GM12865 (cell line): ENCODE measurements around the gene COL4A4.

ENCODE experiments used
- DNase-seq: peaks from one replicate; pipeline ENCODE4 v3.0.0; 2010; ENCODE audit warnings: low read depth
- H3K4me3 ChIP-seq: 2 replicates; pipeline ENCODE4 v1.5.1; 2011; ENCODE audit warnings: mild to moderate bottlenecking, low read depth, low read length, control low read depth
- CTCF ChIP-seq: IDR thresholded peaks from 2 replicates; pipeline ENCODE4 v1.5.1; 2011; ENCODE audit warnings: low read length, control low read depth, low read depth, inconsistent platforms; ENCODE audit not compliant: insufficient read depth; ENCODE audit errors: missing control alignments

COL4A4 gene

DNA sequence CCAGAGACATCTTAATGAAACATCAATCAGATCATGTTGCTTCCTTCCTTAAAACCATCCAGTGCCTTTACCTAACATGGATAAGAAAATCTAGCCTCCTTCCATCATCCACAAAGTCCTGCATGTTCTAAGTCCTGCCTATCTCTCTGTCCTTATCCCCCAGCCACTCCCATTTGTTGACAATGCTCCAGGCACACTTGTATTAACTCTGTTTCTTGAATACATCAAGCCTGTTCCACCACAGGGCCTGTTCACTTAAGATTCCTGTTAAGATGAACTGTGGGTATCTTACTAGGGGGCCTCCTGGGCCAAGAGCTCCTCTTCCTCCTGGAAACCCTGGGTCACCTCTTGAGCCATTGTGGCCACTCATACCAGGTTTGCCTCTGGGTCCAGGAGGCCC is 45.7 kb downstream of the COL4A4 start:
- no peak overlapping the region for H3K4me3 ChIP-seq
- DNase-seq = no peak
- TF ChIP-seq CTCF = no peak

- TF ChIP-seq CTCF = no peak
- DNase-seq = no peak
- H3K4me3 ChIP-seq = no peak overlapping the region
These were observed 46.2 kb downstream of the COL4A4 start for GRCh38 chr2:227117852-227118251.

GRCh38 chr2:227117027-227117426 is 47.0 kb downstream of the COL4A4 start:
- TF ChIP-seq CTCF = no peak
- DNase-seq = no peak
- no peak overlapping the region for H3K4me3 ChIP-seq

DNA sequence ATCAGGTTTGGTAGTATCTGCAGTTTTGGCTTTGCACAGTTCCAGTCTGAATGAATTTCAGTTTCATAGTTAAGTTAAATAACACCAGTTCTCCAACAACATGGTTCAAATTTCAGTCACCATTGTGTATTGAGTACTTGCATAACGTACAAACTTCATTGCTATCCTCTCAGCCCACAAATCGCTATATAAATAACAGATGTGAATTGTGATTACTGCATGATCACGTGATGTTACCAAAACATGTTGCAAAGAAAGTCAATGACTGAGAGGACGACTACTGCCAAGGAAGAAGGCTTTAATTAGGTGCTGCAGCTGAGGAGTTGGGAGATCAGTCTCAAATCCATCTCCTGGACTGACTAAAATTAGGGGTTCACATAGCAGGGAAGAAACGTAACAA is 48.2 kb downstream of the COL4A4 start:
- no peak for TF ChIP-seq CTCF
- DNase-seq = no peak
- no peak overlapping the region for H3K4me3 ChIP-seq

DNA sequence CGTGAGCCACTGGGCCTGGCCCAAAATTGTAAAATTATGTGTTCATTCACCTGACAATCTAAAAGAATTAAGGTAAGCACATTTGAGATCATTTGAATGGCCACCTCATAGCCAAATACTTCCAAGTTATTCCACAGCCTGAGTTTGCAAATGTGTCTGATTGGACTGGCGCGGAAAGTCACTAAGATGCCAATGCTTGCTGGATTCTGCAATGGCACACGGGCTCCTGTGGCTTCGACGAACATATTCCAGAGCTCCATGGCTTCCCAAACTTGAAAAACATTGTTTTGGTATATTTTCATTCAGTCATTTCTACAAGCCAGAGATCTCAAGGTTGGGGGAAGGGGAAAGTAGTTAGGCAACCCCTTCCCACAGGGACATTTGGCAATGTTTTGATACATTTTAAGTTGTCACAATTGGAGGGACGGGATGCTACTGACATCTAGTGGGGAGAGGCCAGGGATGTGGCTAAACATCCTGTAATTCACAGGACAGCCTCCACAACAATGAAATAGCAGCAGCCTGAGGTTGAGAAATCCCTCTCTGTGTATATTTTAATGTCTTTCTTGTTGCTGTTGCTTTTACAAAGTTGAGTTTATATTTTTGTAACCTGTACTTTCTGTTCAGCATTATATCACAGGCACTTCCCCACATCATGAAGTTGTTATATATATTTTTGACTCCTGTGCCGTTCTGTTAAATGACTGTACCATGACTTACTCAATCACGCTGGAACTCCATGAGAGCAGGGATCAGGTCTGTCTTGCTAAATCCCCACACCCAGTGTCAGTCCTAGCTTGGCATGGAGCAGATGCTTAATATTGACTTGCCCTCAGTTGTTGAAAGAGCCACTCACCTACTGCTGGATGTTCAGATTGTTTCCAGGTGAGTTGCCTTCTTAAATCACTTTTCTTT is 56.9 kb downstream of the COL4A4 start:
- TF ChIP-seq CTCF = peak; percentile 74
- DNase-seq = peak; percentile 52
- no peak overlapping the region for H3K4me3 ChIP-seq

DNA sequence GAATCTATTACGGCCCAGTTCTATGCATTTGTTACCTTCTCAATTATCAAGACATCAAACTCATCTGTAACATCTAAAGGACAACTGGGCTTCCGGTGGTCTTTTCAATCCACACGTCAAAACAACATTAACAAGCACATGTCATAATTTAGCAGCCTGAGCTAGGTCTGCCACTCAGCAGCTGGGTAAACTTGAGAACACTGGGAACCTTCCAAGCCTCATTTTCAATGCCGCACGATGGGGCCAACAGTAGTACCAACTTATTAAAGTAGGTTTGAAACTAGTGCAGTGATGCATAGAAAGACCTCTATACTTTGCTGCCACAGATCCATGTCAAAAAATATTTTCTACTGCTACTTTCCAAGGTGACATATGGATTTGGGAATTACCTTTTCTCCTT is 60.4 kb downstream of the COL4A4 start:
- no peak for TF ChIP-seq CTCF
- no peak overlapping the region for H3K4me3 ChIP-seq
- no peak for DNase-seq

- H3K4me3 ChIP-seq = no peak overlapping the region
- no peak for TF ChIP-seq CTCF
- no peak for DNase-seq
These were observed 64.7 kb downstream of the COL4A4 start for GRCh38 chr2:227099340-227099739.
